Stimulated activated naive CD4-positive, alpha-beta T cell treated with Interleukin-2 at 50 U/mL for 16 hours (primary cell): ENCODE results near the gene CHAF1A.
A peak's percentile ranks its signal among the peaks of the same experiment; 100 is the strongest.

ENCODE experiments used
- DNase-seq: peaks from one replicate; lab custom pipeline; 2025; lab: John Stamatoyannopoulos, UW

The CHAF1A gene

GRCh38 chr19:4402171-4403004, at the start of gene CHAF1A:
CHAF1A (plus strand) TSS chr19:4402640; CDS start chr19:4402763, 123 bp downstream.
- DNase-seq, result peak; percentile 99

- DNase-seq, result peak; percentile 46
These were observed 49.7 kb upstream of the CHAF1A start for GRCh38 chr19:4352701-4353121.

- DNase-seq, result no peak
These were observed 48.2 kb upstream of the CHAF1A start for GRCh38 chr19:4354282-4354681.

- DNase-seq, result no peak
These were observed 47.5 kb upstream of the CHAF1A start for GRCh38 chr19:4354897-4355296.

GRCh38 chr19:4357095-4357797, 45.2 kb upstream of the CHAF1A start:
- DNase-seq, result no peak

- DNase-seq, result no peak
These were observed 44.5 kb upstream of the CHAF1A start for GRCh38 chr19:4357921-4358326.

- DNase-seq, result no peak
These were observed 43.5 kb upstream of the CHAF1A start for GRCh38 chr19:4358709-4359626.

- DNase-seq, result no peak
These were observed 42.8 kb upstream of the CHAF1A start for GRCh38 chr19:4359627-4360000.

- DNase-seq, result no peak
These were observed 42.3 kb upstream of the CHAF1A start for GRCh38 chr19:4360081-4360569.

- DNase-seq, result no peak
These were observed 41.7 kb upstream of the CHAF1A start for GRCh38 chr19:4360641-4361151.

- DNase-seq, result no peak
These were observed 41.0 kb upstream of the CHAF1A start for GRCh38 chr19:4361152-4362046.

- DNase-seq, result no peak
These were observed 40.2 kb upstream of the CHAF1A start for GRCh38 chr19:4362101-4362828.

- DNase-seq, result no peak
These were observed 39.5 kb upstream of the CHAF1A start for GRCh38 chr19:4362831-4363545.

- no peak for DNase-seq
These were observed 38.7 kb upstream of the CHAF1A start for GRCh38 chr19:4363571-4364304.

- DNase-seq, result no peak
These were observed 37.1 kb upstream of the CHAF1A start for GRCh38 chr19:4365341-4365740.

GRCh38 chr19:4365791-4366665, 36.4 kb upstream of the CHAF1A start:
- DNase-seq, result no peak

- DNase-seq, result no peak
These were observed 35.6 kb upstream of the CHAF1A start for GRCh38 chr19:4366666-4367335.
